GM12801 (cell line): ENCODE data around the gene SNRNP27.

Source experiments
- CTCF ChIP-seq: IDR thresholded peaks from one replicate; pipeline ENCODE4 v1.5.1; 2011; ENCODE audit warnings: control low read depth; ENCODE audit not compliant: insufficient read length; ENCODE audit errors: extremely low read depth

SNRNP27 gene

GRCh38 chr2:69858261-69858660 is 35.5 kb upstream of the SNRNP27 start:
- no peak for TF ChIP-seq CTCF

GRCh38 chr2:69863298-69863697 is 30.5 kb upstream of the SNRNP27 start:
- no peak for TF ChIP-seq CTCF

GRCh38 chr2:69888451-69888850 is 5.3 kb upstream of the SNRNP27 start:
- no peak for TF ChIP-seq CTCF

- TF ChIP-seq CTCF = no peak
These were observed 4.5 kb upstream of the SNRNP27 start for GRCh38 chr2:69889302-69889701.

- no peak for TF ChIP-seq CTCF
These were observed 2.9 kb upstream of the SNRNP27 start for GRCh38 chr2:69890881-69891280.

GRCh38 chr2:69902213-69902922 is 8.6 kb downstream of the SNRNP27 start:
- TF ChIP-seq CTCF = no peak

- no peak for TF ChIP-seq CTCF
These were observed 13.5 kb downstream of the SNRNP27 start for GRCh38 chr2:69907216-69907615.
